Adrenal gland (tissue), 5 donors: Measurements from ENCODE around the gene PCDH18.

Experiments used
- CTCF ChIP-seq, 6 experiments: fragments of 450-650 bp in 4 of 6; fragments of 200-600 bp in 2 of 6; sonication (generic) in 1 of 6; IDR thresholded peaks; 1 replicate in 5 of 6; 2 replicates in 1 of 6; pipeline versions ENCODE4 v1.5.1 to v1.8.0; 2016 to 2021; ENCODE audit warnings: antibody characterized with exemption in 6 of 6, mild to moderate bottlenecking in 2 of 6, moderate library complexity in 1 of 6
- POLR2A ChIP-seq, 2 donors: fragments of 450-650 bp; IDR thresholded peaks; one replicate each; pipeline ENCODE4 v1.6.1; 2017; ENCODE audit warnings: antibody characterized with exemption in 2 of 2, mild to moderate bottlenecking in 2 of 2, moderate library complexity in 1 of 2
- donor health status: DM: no; HTN: no; CAD: no.

- TF ChIP-seq CTCF (IDR thresholded peaks at IDR 0.05) (no peak), POLR2A (IDR thresholded peaks at IDR 0.05) (no peak)
These were observed 21.6 kb downstream of the PCDH18 start for GRCh38 chr4:137510557-137511265.
